MV-4-11 (cell line): Measurements from ENCODE around the gene TBCE.
A peak's percentile ranks its signal among the peaks of the same experiment; 100 is the strongest.

Source experiments
- DNase-seq: peaks from one replicate; lab custom pipeline; 2025; lab: John Stamatoyannopoulos, UW

Gene TBCE, protein sequence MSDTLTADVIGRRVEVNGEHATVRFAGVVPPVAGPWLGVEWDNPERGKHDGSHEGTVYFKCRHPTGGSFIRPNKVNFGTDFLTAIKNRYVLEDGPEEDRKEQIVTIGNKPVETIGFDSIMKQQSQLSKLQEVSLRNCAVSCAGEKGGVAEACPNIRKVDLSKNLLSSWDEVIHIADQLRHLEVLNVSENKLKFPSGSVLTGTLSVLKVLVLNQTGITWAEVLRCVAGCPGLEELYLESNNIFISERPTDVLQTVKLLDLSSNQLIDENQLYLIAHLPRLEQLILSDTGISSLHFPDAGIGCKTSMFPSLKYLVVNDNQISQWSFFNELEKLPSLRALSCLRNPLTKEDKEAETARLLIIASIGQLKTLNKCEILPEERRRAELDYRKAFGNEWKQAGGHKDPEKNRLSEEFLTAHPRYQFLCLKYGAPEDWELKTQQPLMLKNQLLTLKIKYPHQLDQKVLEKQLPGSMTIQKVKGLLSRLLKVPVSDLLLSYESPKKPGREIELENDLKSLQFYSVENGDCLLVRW

DNA sequence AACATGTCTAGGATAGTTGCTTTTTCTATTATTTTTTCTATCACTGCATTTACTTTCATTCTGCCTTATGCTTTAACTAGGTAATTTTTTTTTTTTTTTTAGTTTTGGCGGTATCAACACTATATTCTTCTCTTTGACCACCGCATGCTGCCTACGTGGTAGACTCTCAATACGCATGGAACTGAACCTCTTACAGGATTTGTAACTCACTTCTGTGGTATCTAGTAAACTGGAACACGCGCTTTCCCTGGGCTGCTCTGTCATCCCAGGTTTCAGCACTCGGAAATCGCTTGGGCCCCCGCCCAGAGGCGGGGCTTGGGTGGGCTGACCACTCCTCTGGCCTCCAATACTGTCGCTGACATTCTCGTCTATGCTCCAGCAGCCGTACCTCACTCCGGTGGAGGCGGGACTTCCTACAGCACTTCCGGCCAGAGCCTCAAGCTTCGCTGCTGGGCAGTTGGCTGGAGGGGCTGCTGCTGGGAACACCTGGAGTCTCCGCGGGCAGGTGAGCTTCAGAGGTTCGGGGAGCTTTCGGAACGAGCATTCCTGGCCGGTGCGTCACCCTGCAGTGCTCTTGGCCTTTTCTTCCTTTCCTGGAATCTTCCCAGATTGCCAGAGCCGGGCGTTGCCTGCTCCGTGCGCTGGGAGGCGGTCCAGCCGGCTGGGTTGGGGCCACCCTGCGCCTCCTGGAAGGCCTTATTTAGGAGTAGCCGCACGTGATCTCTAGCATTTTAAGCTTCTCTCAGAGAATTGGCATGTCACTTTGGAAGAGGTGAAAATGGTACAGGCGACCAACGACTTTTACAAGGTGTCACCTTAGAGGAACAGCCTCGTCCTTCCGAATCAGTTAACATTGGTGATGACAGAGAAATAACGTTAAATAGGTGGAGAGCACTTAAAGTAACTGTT, at the start of gene TBCE:
TBCE (plus strand) TSS at position 428 of the 909 bp plus-strand sequence. CDS start 12,623 bp downstream, outside the sequence.
- peak; percentile 97 for DNase-seq

DNA sequence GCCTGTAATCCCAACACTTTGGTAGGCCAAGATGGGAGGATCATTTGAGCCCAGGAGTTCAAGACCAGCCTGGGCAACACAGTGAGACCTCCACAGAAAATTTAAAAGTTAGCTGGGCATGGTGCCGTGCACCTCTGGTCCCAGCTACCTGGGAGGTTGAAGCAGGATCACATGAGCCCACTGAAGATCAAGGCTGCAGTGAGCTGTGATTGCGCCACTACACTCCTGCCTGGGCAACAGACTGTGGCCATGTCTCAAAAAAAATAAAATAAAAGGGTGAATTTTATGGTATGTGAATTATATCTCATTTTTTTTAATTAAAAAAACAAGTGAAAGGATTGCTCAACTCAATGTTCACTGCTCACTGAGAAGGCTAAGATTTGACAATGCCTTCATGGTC, 48.0 kb upstream of the TBCE start:
- no peak for DNase-seq

DNA sequence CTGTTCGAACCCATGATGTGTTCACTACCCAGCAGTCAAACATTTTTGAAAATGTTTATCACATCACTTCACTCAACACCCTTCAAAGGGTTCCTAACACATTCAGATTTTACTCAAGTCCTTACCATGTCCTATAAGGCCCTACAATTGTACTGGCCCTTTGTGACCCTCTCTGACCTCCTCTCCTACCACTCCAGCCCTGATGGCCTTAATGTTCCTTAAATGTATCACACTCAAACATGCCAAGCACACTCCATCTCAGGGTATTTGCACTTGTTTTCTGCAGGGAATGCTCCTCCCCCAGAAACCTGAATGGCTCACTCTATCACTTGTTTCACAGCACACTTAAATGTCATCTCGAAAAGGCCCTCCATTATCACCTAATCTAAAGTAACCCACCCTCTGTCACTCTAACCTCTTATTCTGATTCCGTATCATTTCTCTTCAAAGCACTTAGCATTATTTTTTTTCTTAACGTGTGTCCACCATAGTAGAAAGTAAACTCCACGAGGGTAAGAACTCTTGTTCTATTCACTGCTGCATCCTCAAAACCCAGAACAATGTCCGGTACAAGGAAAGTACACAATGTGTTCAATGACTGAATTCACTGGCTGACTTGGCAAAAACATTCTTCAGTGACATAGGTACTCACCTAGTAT, 46.6 kb upstream of the TBCE start:
- DNase-seq: no peak

DNA sequence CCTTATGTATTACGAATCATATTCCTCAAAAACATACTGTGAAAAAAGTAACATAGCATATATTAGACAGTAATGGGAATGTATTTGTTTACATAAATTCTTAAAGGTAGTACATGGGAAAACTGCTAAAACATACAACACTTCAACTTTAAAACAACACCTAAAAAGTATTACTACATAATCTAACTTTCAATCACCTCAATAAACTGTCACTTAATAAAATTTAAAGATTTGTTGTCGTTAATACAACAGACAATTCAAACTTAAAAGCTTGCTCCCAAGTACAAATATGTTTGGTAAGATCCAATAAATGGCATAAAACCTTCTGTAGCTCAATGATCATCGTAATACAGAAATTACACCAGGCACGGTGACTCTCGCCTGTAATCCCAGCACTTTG, 42.9 kb upstream of the TBCE start:
- no peak for DNase-seq

DNA sequence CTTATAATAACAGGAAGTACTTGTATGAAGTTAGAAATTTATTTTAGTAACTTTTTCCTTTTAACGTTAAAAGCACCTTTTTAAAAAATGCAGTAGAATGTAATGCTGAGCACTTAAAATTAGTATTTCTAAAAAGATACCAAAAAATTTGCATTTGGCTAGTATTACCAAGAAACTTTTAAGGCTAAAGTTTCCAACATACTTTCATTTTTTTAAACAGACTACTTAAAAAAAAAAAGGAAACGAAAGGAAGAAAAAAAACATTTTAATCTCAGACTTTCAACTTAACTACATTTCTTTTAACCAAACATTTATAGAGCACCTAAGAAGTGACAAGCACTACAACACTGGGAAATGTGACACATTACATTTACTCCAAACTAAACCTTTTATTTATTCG, 42.1 kb upstream of the TBCE start:
- DNase-seq: peak; percentile 22

DNA sequence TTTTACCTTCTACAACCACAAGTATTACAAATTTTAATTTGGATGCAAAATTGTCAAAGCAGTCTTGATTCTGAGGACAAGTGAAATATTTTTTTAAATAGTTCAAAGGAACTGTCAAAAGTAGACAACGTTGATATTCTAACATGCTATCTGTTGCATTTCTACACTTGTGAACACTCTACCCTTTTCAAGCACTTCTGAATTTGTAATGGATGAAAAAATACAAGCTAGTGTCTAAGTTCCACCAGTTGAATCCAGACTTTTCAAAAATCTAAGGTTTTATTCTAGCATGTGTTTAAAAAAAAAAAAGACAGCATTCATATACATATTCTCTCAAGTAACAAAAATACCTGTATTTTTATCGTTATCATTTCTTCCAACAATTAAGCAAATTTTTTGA, 41.4 kb upstream of the TBCE start:
- DNase-seq: no peak

DNA sequence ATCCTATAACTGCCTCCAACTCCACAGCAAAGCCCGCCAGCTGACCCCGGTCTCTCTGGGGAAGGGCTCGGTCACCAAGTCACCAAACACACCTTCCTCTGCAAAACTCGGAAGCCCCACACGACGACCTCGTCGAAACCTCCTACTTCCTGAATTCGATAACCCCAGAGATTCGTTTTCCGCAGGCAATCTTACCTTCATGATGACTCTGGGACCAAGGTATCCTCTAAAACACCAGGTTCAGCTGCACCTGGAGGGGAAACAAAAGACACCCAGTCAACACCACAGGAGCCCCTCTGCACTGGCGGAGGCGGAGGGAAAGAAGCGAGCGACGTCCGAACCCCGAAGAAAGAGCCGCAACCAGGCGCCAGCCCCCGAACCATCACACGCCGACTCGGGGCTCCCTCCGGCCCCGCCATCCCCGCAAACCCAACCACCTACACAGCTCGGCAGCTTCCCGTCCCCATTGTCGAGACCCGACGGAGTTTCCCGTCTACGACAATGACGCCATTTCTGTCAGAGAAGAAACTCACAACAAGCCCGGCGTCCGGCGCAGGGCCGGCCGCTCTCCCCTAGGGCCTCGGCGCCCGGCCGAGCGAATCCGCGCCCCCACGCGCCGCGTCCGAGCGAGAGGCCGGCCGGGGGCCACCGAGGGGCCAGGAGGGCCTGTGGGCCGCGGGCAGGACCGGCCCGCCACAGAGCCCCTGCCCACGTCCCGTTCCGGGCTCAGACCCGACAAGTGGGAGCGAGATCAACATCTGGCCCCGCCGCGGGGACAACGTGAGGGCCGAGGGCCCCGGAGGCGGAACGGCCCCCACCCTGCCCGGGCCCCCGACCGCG, 40.3 kb upstream of the TBCE start:
- DNase-seq: peak; percentile 53

DNA sequence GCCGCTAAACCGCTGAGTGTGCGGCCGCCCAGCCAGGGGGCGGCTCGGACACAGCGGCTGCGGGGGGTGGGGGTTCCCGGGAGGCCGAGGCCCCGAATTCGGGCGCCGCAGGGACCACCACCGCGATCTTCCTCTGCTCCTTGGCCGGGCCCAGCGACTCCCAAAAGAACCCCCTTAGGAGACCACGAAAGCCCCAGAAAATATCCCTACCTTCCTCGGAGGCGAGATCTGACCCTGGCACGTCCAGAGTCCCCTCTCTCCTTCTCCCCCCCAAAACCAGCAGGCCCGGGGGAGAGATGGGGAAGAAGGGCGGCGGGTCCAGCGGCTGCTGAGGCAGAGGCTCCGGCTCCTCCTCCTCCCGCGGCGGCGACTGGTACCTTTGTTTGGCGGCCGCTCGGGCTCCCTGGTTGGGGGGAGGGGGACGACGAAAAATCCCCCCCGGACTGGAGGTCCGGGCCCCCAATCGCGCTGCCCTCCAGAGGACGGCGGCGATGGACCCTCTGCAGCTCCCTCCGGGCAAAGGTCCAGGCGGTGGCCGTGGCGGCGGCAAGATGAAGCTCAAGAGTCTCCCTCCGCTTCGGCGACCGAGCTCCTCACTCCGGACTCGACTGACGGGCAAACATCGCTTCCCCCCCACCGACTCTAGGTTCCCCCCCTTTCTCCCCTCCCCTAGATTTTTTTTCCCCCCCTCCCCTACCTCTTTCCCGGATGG, 39.5 kb upstream of the TBCE start, which contains the start of gene ARID4B:
ARID4B (minus strand) TSS at position 621 of the 712 bp plus-strand sequence. CDS start 1,260 bp downstream, outside the sequence.
- DNase-seq: no peak

DNA sequence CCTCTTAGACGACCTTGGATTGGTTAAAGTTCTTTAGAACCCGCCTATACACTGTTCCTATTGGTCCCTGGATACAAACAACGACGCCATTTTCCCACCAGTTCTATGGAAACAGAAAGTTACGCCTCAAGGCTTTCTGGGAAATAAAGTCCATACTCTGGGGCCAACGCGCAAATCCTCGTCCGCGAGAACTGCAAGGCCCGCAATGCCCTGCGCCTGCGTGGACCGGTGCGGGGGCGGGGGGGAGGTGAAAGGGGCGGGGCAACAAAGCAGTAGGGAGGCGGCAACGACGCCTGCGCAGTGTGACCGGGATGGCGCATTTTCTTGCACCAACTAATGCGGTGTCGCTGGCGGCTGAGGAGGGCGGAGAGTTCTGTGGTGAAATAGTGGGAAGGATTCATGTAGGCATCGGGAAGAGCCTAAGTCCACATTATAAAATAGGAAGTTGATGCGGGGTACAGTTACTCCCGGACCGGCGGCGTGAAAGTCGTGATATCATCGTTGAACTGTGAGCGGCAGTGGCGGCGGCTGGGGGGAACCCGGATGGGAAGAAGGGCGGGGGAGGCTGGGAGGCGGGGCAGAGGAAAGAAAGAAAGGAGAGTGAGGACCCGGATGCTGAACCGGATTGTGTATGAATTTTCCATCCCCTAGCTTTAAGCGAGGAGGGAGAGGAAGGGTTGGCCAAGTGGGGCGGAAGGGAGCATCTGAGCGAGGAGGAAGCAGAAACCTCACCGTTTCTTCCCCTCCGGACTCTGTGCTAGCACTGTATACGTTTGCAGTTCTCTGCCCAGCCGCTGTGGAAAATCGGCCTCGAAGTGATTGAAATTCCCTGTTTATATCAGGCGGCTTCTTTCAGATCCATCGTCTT, 38.7 kb upstream of the TBCE start, which contains the start of gene GGPS1:
GGPS1 (plus strand) TSS at position 300 of the 868 bp plus-strand sequence. CDS start 6,695 bp downstream, outside the sequence.
- DNase-seq: peak; percentile 100

DNA sequence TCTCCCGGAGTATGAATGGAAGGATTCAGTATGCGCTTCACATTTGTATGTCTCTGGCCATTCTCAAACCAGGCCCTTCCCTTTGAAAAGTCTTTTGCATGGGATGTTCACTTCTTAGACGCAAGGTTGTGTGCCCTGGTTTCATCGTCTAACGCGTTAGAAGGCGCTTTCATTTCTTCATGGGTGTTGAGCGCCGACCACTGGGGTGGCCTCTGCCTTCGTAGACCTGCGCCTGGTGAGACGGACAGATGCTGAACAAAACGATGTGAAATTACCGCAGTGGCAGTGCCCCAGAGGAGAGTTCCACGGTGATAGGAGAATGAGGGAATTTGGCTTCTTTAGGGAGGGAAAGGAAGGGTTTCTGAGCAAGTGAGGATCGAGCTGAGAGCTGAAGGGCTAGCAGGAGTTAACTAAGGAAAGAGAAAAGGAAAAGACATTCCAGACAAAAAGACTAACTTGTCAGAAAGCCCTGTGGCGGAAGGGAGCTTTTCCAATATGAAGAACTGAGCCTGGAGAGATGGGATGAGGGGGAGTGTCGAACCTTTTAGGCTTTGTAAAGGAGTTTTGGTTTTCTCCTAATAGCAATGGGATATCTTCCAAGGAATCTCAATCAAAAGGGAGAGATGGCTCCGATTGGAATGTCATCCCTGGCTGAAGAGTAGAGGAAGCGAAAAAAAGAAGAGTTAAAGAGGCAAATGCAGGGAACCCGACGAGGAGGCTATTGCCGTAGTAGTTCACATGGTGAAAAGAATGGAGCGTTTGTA, 37.9 kb upstream of the TBCE start:
- DNase-seq: peak; percentile 70

DNA sequence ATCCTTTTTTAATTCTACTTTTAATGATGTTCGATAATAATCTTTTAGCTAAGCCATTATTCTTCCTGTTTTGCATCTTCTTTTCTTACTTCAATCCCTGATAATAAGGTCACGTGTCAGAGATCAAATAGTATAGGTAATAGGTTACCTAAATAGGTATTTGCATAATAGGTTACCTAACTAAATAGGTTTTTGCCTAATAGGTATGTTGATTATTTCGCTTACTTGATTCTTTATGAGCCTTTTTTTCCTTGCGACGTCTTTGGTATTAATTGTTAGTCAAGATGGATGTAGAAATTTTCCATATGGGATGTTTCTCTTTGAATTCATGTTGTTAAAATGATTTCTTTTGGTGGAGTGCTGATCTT, 36.3 kb upstream of the TBCE start:
- no peak for DNase-seq

DNA sequence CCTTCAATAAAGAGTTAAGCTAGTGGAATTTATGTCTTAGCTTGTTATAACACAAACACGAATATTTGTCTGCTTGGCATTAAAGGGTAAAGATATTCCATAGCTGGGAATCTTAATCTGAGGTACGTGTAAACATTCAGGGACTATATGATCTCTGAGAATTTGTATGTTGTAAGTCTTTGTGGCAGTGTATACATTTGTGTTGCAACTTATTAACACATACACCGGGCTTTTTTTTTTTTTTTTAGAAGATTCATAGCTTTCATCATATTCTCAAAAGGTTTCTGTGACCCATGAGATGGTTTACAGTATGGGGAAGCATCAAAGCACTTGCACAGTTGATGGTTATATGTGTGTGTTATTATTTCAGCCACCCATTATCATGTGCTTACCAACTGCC, 35.8 kb upstream of the TBCE start:
- peak; percentile 60 for DNase-seq

DNA sequence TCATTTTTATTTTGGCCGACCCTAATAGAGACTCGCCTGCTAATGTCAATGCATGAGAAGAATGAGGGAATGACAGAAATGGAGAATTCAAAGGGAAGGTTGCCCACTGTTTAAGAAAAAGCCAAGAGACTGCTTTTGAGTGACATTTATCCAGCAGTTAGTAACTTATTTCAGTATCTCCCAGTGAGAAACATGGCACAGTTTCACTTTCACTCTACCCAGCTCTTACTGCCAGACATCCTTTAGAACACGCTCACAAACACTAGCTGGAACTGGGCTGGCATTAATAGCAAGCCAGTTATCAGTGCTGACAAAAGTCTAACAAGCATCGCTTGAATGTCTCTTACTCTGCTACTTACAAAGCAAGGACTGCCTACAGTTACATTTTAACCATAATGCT, 30.3 kb upstream of the TBCE start:
- DNase-seq: no peak

DNA sequence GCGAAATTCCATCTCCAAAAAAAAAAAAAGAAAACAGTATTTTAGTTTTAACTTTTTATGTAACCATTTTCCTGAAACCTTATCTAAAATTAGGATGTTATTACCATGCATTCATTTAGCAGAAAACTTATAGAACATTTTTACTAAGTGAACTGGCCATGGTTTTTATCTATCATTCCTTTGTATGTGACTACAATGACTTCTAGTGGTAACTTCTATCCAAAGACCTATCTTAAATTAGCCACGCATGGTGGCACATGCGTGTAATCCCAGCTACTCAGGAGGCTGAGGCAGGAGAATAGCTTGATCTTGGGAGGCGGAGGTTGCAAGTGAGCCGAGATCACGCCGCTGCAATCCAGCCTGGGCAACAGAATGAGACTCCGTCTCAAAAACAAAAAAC, 27.5 kb upstream of the TBCE start:
- DNase-seq: no peak

DNA sequence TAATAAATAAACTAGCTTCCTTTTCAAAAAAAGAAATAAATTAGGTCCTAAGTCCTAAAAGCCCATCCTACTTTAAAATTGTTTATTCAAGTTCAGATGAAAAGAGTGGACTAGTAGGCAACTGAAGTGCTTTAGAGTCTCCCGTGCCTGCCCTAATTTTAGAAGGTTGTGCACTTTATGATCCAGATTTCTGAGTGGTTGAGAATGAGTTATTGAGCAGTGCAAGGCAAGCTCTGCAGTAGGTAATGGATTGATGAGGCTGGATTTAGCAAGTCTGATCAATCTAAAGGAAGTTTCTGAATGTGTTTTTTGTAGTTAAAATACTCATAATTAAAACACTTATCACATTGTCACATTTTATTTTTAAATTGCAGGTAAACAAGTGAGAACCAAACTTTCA, 25.9 kb upstream of the TBCE start:
- DNase-seq: no peak

DNA sequence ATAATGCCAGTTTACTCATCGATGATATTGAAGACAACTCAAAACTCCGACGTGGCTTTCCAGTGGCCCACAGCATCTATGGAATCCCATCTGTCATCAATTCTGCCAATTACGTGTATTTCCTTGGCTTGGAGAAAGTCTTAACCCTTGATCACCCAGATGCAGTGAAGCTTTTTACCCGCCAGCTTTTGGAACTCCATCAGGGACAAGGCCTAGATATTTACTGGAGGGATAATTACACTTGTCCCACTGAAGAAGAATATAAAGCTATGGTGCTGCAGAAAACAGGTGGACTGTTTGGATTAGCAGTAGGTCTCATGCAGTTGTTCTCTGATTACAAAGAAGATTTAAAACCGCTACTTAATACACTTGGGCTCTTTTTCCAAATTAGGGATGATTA, 25.2 kb upstream of the TBCE start:
- DNase-seq: no peak

DNA sequence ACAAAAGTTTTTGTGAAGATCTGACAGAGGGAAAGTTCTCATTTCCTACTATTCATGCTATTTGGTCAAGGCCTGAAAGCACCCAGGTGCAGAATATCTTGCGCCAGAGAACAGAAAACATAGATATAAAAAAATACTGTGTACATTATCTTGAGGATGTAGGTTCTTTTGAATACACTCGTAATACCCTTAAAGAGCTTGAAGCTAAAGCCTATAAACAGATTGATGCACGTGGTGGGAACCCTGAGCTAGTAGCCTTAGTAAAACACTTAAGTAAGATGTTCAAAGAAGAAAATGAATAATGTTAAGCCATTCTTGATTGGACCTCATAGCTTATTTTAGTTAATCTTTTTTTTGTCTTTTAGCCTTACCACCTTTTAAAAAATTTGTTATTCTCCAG, 24.8 kb upstream of the TBCE start:
- DNase-seq: no peak

DNA sequence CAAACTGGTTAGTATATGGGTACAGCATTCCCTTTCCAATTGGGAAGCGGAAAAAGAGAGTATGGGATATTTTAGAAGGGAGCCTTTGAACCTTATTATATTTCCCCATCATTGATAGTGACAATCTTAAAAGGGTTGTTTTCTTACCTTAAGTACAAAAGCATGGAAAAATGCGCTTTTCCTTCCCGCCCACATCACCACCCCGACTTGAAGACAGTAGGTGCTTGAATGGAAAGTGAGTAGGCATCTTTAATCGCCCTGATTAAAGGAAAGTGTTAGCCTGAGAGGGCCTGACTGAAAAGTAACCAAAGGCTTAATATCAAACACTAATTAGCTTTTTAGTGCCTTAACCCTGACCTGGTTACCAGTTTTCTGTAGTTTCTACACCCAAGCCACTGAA, 23.5 kb upstream of the TBCE start:
- no peak for DNase-seq

DNA sequence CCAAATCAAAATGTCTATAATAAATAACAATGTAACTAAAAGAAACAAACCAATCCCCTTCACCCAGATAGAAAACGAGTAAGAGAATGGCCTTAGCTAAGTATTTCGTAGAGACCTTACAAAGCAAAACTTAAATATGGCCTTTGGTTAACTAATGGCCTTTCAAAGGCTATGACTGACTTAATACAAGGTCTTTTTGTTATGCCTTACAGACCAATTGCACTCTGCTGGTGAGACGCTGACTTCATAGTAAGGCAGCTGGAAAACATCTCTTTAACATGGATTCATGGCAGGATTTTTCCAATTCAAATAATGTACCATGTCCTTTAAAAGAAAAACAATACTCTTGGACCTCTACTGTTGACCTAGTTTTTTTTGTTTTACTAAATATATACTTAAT, 15.8 kb upstream of the TBCE start:
- no peak for DNase-seq
